Retinal pigment epithelial cell (primary cell): ENCODE results near the gene PRSS27.
"Not testable (repeated sequence)": the region's sequence is repeated elsewhere in the genome, so short reads cannot be mapped to it uniquely, and the experiment has no call there.

ENCODE experiments used
- DNase-seq: peaks from one replicate; pipeline ENCODE4 v3.0.0-alpha.2; 2010; ENCODE audit warnings: low read depth
- H3K4me3 ChIP-seq: 2 replicates; pipeline ENCODE4 v1.5.1; 2011; ENCODE audit warnings: mild to moderate bottlenecking, low read length, control low read depth, moderate library complexity
- TF ChIP-seq, protein P1 (sequence below): conservative IDR thresholded peaks from 2 replicates; pipeline ENCODE4 v1.5.1; 2011; ENCODE audit warnings: low read depth, low read length, control low read depth, inconsistent platforms

Gene PRSS27

DNA sequence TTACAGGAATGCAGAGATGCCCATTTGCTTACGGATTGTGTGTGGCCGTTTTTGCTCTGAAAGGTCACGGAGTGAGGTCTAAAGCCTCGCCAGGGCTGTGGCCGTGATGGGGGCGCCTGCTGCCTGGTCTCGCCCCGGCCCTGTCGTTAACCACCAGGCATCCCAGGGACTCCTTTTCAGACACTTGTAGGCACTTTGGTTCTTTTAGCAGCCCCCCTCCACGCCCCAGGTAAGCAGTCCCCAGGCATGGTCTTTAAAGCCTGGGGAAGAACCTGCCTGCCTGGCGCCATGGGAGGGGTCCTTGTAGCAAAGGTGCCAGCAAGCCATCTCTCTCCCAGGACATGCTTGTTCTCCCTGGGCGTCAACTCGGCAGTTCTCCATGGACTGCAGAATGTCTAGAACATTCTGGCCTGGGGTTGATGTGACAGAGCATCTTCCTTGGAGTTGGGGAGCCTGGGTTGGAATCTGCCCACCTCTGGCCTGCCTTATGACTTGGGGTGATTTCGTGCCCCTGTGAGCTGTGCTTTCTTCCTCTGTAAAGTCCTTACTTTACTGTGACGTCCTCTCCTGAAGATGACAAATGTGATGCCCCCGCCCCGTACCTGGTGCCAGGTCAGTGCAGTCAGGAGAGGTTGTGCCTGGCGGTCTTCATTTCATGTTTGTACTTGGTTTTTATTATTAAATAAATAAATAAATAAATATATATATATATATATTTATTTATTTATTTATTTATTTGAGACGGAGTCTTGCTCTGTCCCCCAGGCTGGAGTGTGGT is 32.3 kb downstream of the PRSS27 start:
- H3K4me3 ChIP-seq = no peak overlapping the region
- DNase-seq = no peak
- TF ChIP-seq, protein P1, sequence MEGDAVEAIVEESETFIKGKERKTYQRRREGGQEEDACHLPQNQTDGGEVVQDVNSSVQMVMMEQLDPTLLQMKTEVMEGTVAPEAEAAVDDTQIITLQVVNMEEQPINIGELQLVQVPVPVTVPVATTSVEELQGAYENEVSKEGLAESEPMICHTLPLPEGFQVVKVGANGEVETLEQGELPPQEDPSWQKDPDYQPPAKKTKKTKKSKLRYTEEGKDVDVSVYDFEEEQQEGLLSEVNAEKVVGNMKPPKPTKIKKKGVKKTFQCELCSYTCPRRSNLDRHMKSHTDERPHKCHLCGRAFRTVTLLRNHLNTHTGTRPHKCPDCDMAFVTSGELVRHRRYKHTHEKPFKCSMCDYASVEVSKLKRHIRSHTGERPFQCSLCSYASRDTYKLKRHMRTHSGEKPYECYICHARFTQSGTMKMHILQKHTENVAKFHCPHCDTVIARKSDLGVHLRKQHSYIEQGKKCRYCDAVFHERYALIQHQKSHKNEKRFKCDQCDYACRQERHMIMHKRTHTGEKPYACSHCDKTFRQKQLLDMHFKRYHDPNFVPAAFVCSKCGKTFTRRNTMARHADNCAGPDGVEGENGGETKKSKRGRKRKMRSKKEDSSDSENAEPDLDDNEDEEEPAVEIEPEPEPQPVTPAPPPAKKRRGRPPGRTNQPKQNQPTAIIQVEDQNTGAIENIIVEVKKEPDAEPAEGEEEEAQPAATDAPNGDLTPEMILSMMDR = no peak

DNA sequence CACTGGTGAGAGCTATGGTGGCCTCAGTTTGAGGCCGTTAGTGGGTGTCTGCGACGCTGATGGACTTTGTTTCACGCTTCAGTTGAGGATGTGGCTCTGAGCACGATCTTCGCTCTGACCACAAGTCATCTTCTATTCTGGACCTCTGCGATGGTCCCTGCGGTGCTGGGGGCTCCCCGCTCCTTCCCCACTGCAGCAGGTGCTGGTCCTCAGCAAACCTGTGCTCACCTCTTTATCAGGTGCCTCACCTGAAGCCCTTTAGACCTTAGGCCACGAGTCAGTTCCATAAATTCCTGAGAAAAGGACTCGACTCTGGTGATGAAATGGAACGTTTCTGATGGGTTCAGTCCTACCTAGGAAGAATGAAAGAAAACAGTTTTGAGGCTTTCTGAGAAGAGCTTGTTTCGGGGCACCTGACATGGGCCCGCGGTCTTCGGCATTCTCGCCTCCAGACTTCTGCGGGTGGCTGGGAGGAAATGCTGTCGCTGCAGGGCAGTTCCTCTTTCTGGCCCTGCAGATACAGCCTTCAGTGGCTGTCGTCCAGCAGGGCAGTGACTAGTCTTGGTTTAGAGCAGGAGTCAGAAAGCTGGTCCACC is 33.0 kb downstream of the PRSS27 start:
- TF ChIP-seq, protein P1 = no peak
- H3K4me3 ChIP-seq = no peak overlapping the region
- DNase-seq = no peak

DNA sequence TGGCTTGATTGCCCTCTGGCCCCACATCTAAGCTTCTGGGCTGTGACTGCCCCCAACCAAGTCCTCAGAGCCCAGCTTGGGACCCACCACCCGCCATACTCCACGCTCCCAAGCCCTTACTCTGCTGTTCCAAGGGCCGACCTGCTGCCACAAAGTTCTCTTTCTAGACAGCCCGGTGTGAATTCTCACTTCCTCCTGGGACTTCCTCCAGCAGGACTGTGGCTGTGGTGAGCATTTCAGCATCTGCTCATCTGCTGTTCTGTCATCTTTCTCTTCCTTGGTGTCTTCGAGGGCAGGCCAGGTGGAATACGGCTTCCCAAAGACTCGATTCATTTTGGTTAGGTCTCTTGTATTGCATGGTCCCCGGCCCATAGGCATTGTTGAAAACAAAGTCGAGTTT is 33.9 kb downstream of the PRSS27 start:
- not testable (repeated sequence) for DNase-seq, H3K4me3 ChIP-seq

DNA sequence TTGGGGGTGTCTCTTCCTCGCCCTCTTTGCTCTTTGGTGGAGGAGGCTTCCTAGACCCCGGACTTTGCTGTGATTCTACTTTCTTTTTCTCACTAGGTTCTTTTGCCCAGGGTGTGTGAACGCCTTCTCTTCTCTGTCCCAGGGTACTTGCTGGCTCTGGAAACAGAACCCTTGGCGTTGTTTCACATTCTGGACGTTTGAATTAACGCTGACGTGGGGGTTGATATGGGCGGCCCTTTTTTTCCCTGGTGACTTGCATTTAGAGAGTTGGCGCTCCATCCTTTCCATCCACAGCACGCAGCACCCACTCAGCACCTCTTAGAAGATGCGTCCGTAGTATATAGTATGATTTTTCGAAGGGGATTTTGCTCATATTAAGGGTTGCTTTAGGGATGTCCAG is 37.0 kb downstream of the PRSS27 start:
- not testable (repeated sequence) for DNase-seq
- H3K4me3 ChIP-seq = peak overlapping the region; percentile 96

DNA sequence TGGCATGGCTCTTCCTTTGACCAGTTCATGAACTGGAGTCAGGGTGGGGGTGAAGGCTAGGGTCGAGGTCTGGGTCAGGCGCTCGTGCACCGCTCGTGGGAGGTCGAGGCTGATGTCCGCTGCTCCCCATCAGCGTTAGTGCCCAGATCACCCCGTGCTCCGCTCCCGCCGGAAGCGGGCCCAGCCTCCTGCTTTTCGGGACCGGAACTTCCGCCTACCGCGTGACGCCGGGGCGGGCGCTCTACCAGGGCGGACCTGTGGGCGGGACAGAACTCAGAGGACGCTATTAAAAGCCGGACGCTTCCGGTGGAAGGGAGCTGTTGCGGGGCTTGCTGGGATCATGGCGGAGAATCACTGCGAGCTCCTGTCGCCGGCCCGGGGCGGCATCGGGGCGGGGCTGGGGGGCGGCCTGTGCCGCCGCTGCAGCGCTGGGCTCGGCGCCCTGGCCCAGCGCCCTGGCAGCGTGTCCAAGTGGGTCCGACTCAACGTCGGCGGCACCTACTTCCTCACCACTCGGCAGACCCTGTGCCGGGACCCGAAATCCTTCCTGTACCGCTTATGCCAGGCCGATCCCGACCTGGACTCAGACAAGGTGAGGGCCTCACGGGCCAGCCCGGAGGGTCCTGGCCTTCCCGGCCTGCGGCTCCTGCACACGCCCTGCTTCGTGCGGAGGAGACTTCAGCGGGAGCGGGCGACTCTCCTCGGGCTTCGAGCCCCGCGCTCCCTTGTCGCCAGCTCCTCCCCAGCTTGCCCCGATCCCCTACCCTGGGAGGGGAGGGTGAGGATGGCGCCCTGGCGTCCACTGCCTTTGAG is 37.6 kb downstream of the PRSS27 start, which contains the start of gene KCTD5:
TSS of gene KCTD5 (plus strand) at position 315 of the 813 bp plus-strand sequence. CDS start at position 341, 26 bp downstream.
- TF ChIP-seq, protein P1 = no peak
- peak within 1 kb of the TSS; percentile 96 for H3K4me3 ChIP-seq
- peak; percentile 87 for DNase-seq

DNA sequence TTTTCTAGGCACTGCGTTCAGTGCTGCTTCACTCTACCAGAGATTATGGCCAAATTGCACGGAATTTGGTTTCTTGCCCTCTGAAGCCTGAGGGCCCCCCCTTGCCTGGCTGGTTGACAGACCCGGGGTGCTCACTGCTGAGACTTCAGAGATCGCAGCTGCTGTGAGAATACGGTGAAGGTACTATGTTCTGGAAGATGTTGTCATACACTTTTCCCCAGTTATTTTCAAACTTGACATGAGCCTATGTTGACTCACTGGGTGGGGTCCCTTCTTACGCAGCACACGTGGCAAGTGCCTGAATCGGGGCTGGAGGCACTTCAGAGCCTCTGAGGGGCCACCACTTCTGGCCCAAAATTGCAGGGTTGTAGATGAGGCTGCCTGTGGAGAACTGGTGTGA is 39.7 kb downstream of the PRSS27 start:
- H3K4me3 ChIP-seq, DNase-seq: not testable (repeated sequence)

DNA sequence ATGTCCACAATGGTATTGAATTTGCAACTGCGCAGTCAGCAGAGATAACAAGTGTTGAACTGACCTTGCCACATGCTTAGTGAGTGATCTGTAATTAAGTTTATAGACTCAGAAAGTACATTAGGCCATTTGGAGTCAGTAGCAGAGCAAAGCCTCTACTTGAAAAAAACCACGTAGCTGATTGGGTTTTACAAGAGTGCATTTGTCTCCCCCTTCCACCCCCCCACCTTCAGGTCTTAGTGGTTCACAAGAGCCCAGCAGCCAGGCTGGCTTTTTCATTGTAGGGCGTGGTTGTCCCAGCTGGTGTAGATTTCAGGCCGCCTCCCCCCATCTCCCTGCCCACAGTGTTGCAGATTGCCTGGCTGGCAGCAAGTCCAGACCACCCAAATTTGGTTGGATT is 40.1 kb downstream of the PRSS27 start:
- H3K4me3 ChIP-seq, DNase-seq: not testable (repeated sequence)

DNA sequence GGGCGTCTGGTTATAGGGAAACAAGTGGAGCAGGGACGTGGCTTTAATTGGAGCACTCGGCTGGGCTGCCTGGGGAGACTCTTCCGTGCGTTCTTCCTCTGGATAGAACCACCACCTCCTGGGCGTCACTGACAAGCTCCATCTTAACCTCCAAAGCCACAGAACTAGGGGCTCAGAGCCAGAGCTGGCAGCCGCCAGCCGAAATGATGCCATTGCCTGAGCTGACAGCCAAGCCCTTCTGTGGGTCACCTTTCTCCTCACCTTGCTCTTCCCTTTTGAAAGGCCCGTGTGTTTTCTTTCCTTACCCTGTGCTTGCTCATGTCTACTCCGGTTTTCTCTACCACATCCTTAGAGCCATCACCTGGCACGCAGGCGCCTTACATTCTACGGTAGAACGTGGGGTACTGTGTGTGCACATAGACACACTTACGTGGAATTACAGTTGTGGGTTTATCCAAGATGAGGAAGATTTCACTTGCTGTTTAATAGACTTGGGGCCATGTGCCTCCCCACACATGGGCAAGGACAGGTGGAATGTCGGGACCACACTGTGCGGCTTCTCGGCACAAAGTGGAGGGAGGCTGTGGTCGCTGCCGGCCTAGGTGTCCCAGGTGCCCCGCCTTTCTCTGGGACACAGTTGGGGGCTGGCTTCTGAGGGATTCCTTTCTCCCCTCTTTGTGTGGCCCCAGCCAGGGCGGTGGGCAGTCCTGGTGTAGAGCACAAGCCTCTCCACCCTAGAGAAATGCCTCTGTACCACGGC is 41.6 kb downstream of the PRSS27 start:
- not testable (repeated sequence) for DNase-seq, H3K4me3 ChIP-seq

DNA sequence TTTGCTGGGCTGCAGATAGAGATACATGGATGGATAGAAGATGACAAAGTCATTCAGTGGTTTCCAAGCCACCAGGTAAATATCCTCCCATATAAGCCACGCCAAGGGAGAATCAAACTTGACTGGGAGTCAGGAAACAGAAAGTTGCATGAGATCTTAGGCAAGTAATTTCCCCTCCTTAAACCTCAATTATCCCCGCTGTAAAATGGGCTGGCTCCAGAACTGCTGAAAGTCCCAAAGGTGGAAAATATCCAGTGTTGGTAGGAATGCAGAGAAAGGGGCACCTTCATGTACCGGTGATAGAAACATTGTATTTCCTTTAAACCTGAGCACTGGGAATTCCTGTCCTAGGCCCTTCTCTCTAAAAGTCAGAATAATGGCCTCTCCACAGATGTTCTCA is 43.1 kb downstream of the PRSS27 start:
- DNase-seq = not testable (repeated sequence)

DNA sequence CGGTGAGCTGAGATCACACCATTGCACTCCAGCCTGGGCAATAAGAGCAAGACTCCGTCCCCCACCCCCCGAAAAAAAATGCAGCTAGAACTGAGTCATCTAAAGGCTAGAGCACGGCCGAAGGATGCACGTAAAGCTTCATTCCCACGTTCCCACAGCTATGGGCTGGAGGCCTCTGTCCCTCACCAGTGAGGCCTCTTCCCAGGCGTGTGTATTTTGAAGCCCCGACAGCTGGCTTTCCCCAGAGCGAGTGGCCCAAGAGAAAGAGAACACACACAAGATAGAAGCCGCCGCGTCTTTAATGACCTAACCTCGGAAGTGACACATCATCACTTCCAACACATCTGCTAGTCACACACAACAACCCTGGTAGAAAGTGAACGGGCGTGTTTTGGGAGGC is 44.3 kb downstream of the PRSS27 start:
- no peak for DNase-seq
- no peak overlapping the region for H3K4me3 ChIP-seq
- TF ChIP-seq, protein P1 = no peak

More for the DNA sequence above, 43.1 kb downstream of the PRSS27 start:
- not testable (repeated sequence) for H3K4me3 ChIP-seq
